ENCODE data around the gene CDH2. TPM values are rescaled to one million over a fixed set of nuclear protein-coding genes. Genes with fewer than 3 reads are reported as not detected.

Gene CDH2
- total and polyA plus RNA-seq, 2 experiments from 2014 or later, result 103 to 165 TPM

DNA sequence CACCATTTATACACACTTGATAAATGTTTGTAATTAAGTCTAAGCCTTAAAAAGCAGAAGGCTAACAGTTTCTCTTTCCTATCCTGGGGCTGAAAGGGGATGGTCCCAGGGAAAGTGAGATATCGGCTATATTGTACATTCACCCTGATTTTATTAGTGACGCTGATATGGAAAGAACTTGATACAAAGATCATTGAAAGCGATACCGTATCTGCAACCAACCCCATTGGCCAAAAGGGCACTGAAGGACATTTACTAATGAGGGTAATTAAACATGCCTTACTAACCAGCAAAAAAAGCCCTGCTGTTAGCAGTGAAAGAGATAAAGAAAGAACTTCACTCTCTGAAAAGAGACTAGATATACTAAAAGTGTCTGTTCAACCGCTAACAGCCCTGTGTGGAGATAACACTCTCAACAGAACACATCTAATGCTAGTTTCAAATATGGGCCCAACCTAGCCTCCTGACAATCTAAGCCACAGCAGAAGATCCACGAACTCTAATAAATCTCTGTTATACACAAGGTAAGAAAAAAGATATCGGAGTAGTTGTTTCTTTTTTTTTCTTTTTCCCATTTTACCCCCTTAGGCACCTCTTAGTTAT, 200.0 kb downstream of the CDH2 start:
- Histone ChIP-seq H3K9me3 (ENCODE audit: low read depth) (no peaks in the 10 kb centered on the region), H3K4me1 (ENCODE audit: insufficient read depth) (no peaks in the 10 kb centered on the region), H3K9ac (no peak overlapping the region), H3K27me3 (replicated peaks; ENCODE audit: insufficient read depth) (no peaks in the 10 kb centered on the region), H3K79me2 (ENCODE audit: insufficient read depth) (no peaks in the 10 kb centered on the region), H4K20me1 (ENCODE audit: insufficient read depth) (no peaks in the 10 kb centered on the region), H3K4me2 (ENCODE audit: unreplicated experiment) (no peak overlapping the region), H3K27ac (no peak overlapping the region), H2AFZ (no peak overlapping the region), H3F3A (ENCODE audit: insufficient read depth) (no peaks in the 10 kb centered on the region; the same call in 1 of the 2 replicates), H3K9me2 (ENCODE audit: insufficient read depth) (no peaks in the 10 kb centered on the region; the same call in 1 of the 2 replicates), H3K36me3 (ENCODE audit: low read depth) (peaks cover 11% of the 10 kb centered on the region; the same call in 1 of the 2 replicates), H3K4me3 (no peak overlapping the region)
- no peak for DNase-seq
- WGBS, 2 experiments (ENCODE audit: low coverage in 1 of 2, low lambda C conversion rate in 2 of 2, missing lambda C conversion rate in 2 of 2), result 90 to 91% methylated on average over 7 of the region's 7 CpGs
- in situ Hi-C loops (cut with MboI), result no loop called here
- TF ChIP-seq EZH2 (IDR thresholded peaks at IDR 0.05; ENCODE audit: insufficient read depth, poor library complexity, severe bottlenecking) (no peak), EZH2phosphoT487 (IDR thresholded peaks at IDR 0.05; ENCODE audit: insufficient read depth, low read depth) (no peak)

DNA sequence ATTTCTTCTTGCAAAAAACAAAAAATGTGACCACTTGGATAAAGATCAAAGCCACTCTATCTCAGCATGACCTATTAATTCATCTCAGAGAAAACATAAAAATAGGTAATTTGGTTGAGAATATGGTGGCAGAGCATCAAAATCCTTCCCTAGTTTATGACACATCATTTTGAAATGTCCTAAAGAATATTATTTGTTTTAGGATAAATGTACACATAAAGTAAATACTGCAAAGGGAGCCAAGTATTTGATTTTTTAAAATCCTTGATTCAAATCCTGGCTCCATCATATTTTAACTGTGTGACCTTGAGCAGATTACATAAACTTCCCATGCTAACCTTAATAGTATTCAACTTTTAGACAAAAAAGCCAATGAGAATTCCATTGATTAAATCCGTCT, 206.6 kb downstream of the CDH2 start:
- no peaks in the 10 kb centered on the region; the same call in 1 of the 2 replicates for H3K9me2 ChIP-seq (ENCODE audit: insufficient read depth)
- no peak overlapping the region for H2AFZ ChIP-seq
- DNase-seq, result no peak
- in situ Hi-C loops (cut with MboI), result no loop called here
- no peaks in the 10 kb centered on the region for H3K9me3 ChIP-seq (ENCODE audit: low read depth)
- H3K79me2 ChIP-seq (ENCODE audit: insufficient read depth), result no peaks in the 10 kb centered on the region
- TF ChIP-seq EZH2 (IDR thresholded peaks at IDR 0.05; ENCODE audit: insufficient read depth, poor library complexity, severe bottlenecking), result no peak
- TF ChIP-seq EZH2phosphoT487 (IDR thresholded peaks at IDR 0.05; ENCODE audit: insufficient read depth, low read depth), result no peak
- H3F3A ChIP-seq (ENCODE audit: insufficient read depth), result peaks cover 26% of the 10 kb centered on the region
- H3K27me3 ChIP-seq (replicated peaks; ENCODE audit: insufficient read depth), result no peaks in the 10 kb centered on the region
- 86 to 100% methylated on average over 1 of the region's 1 CpG for WGBS, 2 experiments (ENCODE audit: low coverage in 1 of 2, low lambda C conversion rate in 2 of 2, missing lambda C conversion rate in 2 of 2)
- H3K36me3 ChIP-seq (ENCODE audit: low read depth), result peaks cover 6% of the 10 kb centered on the region
- H3K9ac ChIP-seq, result no peak overlapping the region
- no peaks in the 10 kb centered on the region for H4K20me1 ChIP-seq (ENCODE audit: insufficient read depth)
- H3K4me2 ChIP-seq (ENCODE audit: unreplicated experiment), result no peak overlapping the region
- no peak overlapping the region for H3K4me3 ChIP-seq
- no peak overlapping the region for H3K27ac ChIP-seq
- peaks cover 18% of the 10 kb centered on the region for H3K4me1 ChIP-seq (ENCODE audit: insufficient read depth)

DNA sequence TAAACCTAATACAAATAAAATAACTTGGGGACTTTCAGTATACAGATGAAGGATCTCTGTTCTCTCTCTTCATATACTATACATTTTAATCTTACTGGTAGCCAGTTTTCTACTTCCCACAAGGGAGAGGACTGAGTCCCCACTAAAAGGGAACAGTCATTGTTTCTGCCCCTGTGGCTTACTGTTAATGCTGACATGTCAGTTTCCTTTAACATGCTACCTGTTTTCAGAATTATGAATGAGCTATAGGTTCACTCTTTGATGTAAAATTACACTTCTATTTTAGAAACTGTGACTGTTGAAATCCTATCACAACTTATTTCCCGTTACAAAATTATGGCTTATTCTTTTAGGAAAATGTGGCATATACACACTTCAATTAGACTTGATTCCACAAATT, 207.7 kb downstream of the CDH2 start:
- peaks cover 18% of the 10 kb centered on the region for H3K36me3 ChIP-seq (ENCODE audit: low read depth)
- no peak overlapping the region for H3K9ac ChIP-seq
- DNase-seq, result no peak
- no peaks in the 10 kb centered on the region for H3K9me3 ChIP-seq (ENCODE audit: low read depth)
- no peaks in the 10 kb centered on the region; the same call in 1 of the 2 replicates for H3K9me2 ChIP-seq (ENCODE audit: insufficient read depth)
- no peaks in the 10 kb centered on the region for H3K27me3 ChIP-seq (replicated peaks; ENCODE audit: insufficient read depth)
- no peak overlapping the region for H3K27ac ChIP-seq
- H3K4me2 ChIP-seq (ENCODE audit: unreplicated experiment), result no peak overlapping the region
- H3F3A ChIP-seq (ENCODE audit: insufficient read depth), result peaks cover 37% of the 10 kb centered on the region; the same call in 1 of the 2 replicates
- in situ Hi-C loops (cut with MboI), result no loop called here
- no peak for TF ChIP-seq EZH2phosphoT487 (IDR thresholded peaks at IDR 0.05; ENCODE audit: insufficient read depth, low read depth)
- no peak for TF ChIP-seq EZH2 (IDR thresholded peaks at IDR 0.05; ENCODE audit: insufficient read depth, poor library complexity, severe bottlenecking)
- H3K4me3 ChIP-seq, result no peak overlapping the region
- H2AFZ ChIP-seq, result no peak overlapping the region
- H3K4me1 ChIP-seq (ENCODE audit: insufficient read depth), result peaks cover 26% of the 10 kb centered on the region
- no peaks in the 10 kb centered on the region for H3K79me2 ChIP-seq (ENCODE audit: insufficient read depth)
- 50 to 53% methylated on average over 1 of the region's 1 CpG for WGBS, 2 experiments (ENCODE audit: low coverage in 1 of 2, low lambda C conversion rate in 2 of 2, missing lambda C conversion rate in 2 of 2)
- no peaks in the 10 kb centered on the region for H4K20me1 ChIP-seq (ENCODE audit: insufficient read depth)

GRCh38 chr18:27967913-27968824, 208.8 kb downstream of the CDH2 start:
- no peaks in the 10 kb centered on the region for H4K20me1 ChIP-seq (ENCODE audit: insufficient read depth)
- in situ Hi-C loops (cut with MboI), result no loop called here
- no peaks in the 10 kb centered on the region; the same call in 1 of the 2 replicates for H3K9me2 ChIP-seq (ENCODE audit: insufficient read depth)
- H3F3A ChIP-seq (ENCODE audit: insufficient read depth), result peaks cover 38% of the 10 kb centered on the region; the same call in 1 of the 2 replicates
- H3K4me2 ChIP-seq (ENCODE audit: unreplicated experiment), result peak overlapping the region; percentile 59
- H3K27me3 ChIP-seq (replicated peaks; ENCODE audit: insufficient read depth), result no peaks in the 10 kb centered on the region
- no peak for TF ChIP-seq EZH2 (IDR thresholded peaks at IDR 0.05; ENCODE audit: insufficient read depth, poor library complexity, severe bottlenecking)
- no peak for TF ChIP-seq EZH2phosphoT487 (IDR thresholded peaks at IDR 0.05; ENCODE audit: insufficient read depth, low read depth)
- H3K4me3 ChIP-seq, result no peak overlapping the region
- H3K4me1 ChIP-seq (ENCODE audit: insufficient read depth), result peaks cover 27% of the 10 kb centered on the region
- H3K9me3 ChIP-seq (ENCODE audit: low read depth), result no peaks in the 10 kb centered on the region
- H3K9ac ChIP-seq, result no peak overlapping the region
- no peak overlapping the region for H2AFZ ChIP-seq
- 0 out of 2 replicates have a peak overlapping the region, but pooled peaks have one; percentile 3 for H3K27ac ChIP-seq
- H3K36me3 ChIP-seq (ENCODE audit: low read depth), result peaks cover 21% of the 10 kb centered on the region
- WGBS, 2 experiments (ENCODE audit: low coverage in 1 of 2, low lambda C conversion rate in 2 of 2, missing lambda C conversion rate in 2 of 2), result 48 to 50% methylated on average over 4 of the region's 4 CpGs
- no peaks in the 10 kb centered on the region for H3K79me2 ChIP-seq (ENCODE audit: insufficient read depth)
- DNase-seq, result peak; percentile 24
